HG03457 (cell line): Measurements from ENCODE around the gene SARS2.
"Not testable (repeated sequence)": the region's sequence is repeated elsewhere in the genome, so short reads cannot be mapped to it uniquely, and the experiment has no call there.

Experiments used
- ATAC-seq: cut with Tn5 transposase; IDR thresholded peaks from one replicate; pipeline ENCODE4 v1.9.1; 2021; ENCODE audit warnings: moderate number of reproducible peaks; ENCODE audit not compliant: unreplicated experiment

The SARS2 gene

GRCh38 chr19:38898788-38899446 lies 31.6 kb downstream of the SARS2 start:
- no peak for ATAC-seq

- ATAC-seq = no peak
Measured at GRCh38 chr19:38894968-38895367, 35.6 kb downstream of the SARS2 start.

GRCh38 chr19:38893341-38893771 lies 37.2 kb downstream of the SARS2 start:
- ATAC-seq = no peak

- ATAC-seq = no peak
Measured at GRCh38 chr19:38892841-38893240, 37.7 kb downstream of the SARS2 start.

GRCh38 chr19:38891771-38892170 lies 38.8 kb downstream of the SARS2 start:
- no peak for ATAC-seq

GRCh38 chr19:38890686-38891085 lies 39.9 kb downstream of the SARS2 start:
- ATAC-seq = no peak

- no peak for ATAC-seq
Measured at GRCh38 chr19:38889803-38890202, 40.8 kb downstream of the SARS2 start.

GRCh38 chr19:38888876-38889275 lies 41.7 kb downstream of the SARS2 start:
- ATAC-seq = no peak

- not testable (repeated sequence) for ATAC-seq
Measured at GRCh38 chr19:38884691-38885090, 45.9 kb downstream of the SARS2 start.

GRCh38 chr19:38883286-38883685 lies 47.3 kb downstream of the SARS2 start:
- no peak for ATAC-seq

- no peak for ATAC-seq
Measured at GRCh38 chr19:38880882-38881609, 49.5 kb downstream of the SARS2 start.

- no peak for ATAC-seq
Measured at GRCh38 chr19:38880076-38880881, 50.3 kb downstream of the SARS2 start.

GRCh38 chr19:38879400-38879751 lies 51.2 kb downstream of the SARS2 start:
- ATAC-seq = no peak

- ATAC-seq = no peak
Measured at GRCh38 chr19:38878575-38879399, 51.8 kb downstream of the SARS2 start.

GRCh38 chr19:38877781-38878574 lies 52.6 kb downstream of the SARS2 start, which contains the start of gene RINL:
TSS of gene RINL (minus strand) at chr19:38878275. CDS start at chr19:38876742, 1,533 bp downstream.
- no peak for ATAC-seq

- ATAC-seq = no peak
Measured at GRCh38 chr19:38875656-38876395, 54.7 kb downstream of the SARS2 start.

GRCh38 chr19:38873400-38873799 lies 57.2 kb downstream of the SARS2 start:
- not testable (repeated sequence) for ATAC-seq

GRCh38 chr19:38870612-38871011 lies 60.0 kb downstream of the SARS2 start:
- no peak for ATAC-seq
